PC-3 (cell line): ENCODE measurements around the gene APBB2.

ENCODE experiments used
- EZH2phosphoT487 ChIP-seq: fragments of 300-600 bp; sonication (generic); IDR thresholded peaks from 2 replicates; pipeline ENCODE4 v1.6.1; 2018; ENCODE audit warnings: mild to moderate bottlenecking, antibody characterized with exemption, low read length, borderline replicate concordance
- TF ChIP-seq, protein P1 (sequence below): fragments of 300-600 bp; sonication (generic); conservative IDR thresholded peaks from 2 replicates; pipeline ENCODE4 v1.5.1; 2017; ENCODE audit warnings: antibody characterized with exemption, low read depth, mild to moderate bottlenecking, low read length

DNA sequence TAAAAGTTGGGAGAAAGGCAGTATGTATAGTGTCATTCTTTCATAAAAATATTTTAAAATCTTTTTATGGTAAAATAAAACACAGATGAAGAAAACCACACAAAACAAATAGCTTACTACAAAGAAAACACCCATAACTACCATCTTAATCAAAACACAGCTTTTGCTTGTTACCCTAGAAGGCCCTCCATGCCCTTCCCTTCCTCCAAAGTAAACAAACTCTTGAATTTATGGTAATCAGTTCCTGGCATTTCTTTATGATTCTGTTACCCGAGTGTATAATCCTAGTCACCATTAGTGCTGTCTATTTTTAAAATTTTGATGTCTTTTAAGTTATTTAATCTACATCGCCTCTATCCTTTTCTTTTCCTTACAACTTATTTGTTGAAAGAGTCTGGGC lies 170.9 kb downstream of the APBB2 start:
- TF ChIP-seq, protein P1, sequence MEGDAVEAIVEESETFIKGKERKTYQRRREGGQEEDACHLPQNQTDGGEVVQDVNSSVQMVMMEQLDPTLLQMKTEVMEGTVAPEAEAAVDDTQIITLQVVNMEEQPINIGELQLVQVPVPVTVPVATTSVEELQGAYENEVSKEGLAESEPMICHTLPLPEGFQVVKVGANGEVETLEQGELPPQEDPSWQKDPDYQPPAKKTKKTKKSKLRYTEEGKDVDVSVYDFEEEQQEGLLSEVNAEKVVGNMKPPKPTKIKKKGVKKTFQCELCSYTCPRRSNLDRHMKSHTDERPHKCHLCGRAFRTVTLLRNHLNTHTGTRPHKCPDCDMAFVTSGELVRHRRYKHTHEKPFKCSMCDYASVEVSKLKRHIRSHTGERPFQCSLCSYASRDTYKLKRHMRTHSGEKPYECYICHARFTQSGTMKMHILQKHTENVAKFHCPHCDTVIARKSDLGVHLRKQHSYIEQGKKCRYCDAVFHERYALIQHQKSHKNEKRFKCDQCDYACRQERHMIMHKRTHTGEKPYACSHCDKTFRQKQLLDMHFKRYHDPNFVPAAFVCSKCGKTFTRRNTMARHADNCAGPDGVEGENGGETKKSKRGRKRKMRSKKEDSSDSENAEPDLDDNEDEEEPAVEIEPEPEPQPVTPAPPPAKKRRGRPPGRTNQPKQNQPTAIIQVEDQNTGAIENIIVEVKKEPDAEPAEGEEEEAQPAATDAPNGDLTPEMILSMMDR: no peak
- no peak for TF ChIP-seq EZH2phosphoT487
